ENCODE results near the gene UVSSA.
"Not testable (repeated sequence)": the region's sequence is repeated elsewhere in the genome, so short reads cannot be mapped to it uniquely, and the experiment has no call there.

UVSSA gene

GRCh38 chr4:1371176-1372165 lies 24.5 kb downstream of the UVSSA start:
- DNase-seq = no peak
- in situ Hi-C loops (cut with MboI; ENCODE audit: low pct_unique_long_range_greater_than_20kb, low sequenced_read_pairs) = no loop called here

- in situ Hi-C loops (cut with MboI; ENCODE audit: low pct_unique_long_range_greater_than_20kb, low sequenced_read_pairs); DNase-seq: not testable (repeated sequence)
Observed at GRCh38 chr4:1372576-1372975, 25.6 kb downstream of the UVSSA start.

- no peak for DNase-seq
- in situ Hi-C loops (cut with MboI; ENCODE audit: low pct_unique_long_range_greater_than_20kb, low sequenced_read_pairs) = no loop called here
Observed at GRCh38 chr4:1373892-1374705, 27.1 kb downstream of the UVSSA start.

- in situ Hi-C loops (cut with MboI; ENCODE audit: low pct_unique_long_range_greater_than_20kb, low sequenced_read_pairs) = no loop called here
- DNase-seq = no peak
Observed at GRCh38 chr4:1374706-1375045, 27.7 kb downstream of the UVSSA start.

GRCh38 chr4:1375051-1375721 lies 28.2 kb downstream of the UVSSA start:
- no peak for DNase-seq
- in situ Hi-C loops (cut with MboI; ENCODE audit: low pct_unique_long_range_greater_than_20kb, low sequenced_read_pairs) = no loop called here

- in situ Hi-C loops (cut with MboI; ENCODE audit: low pct_unique_long_range_greater_than_20kb, low sequenced_read_pairs) = no loop called here
Observed at GRCh38 chr4:1375761-1376322, 28.8 kb downstream of the UVSSA start.

GRCh38 chr4:1376391-1376840 lies 29.4 kb downstream of the UVSSA start:
- no peak for DNase-seq
- in situ Hi-C loops (cut with MboI; ENCODE audit: low pct_unique_long_range_greater_than_20kb, low sequenced_read_pairs) = no loop called here

More at GRCh38 chr4:1375761-1376322, 28.8 kb downstream of the UVSSA start:
- DNase-seq = no peak

GRCh38 chr4:1376841-1377605 lies 30.0 kb downstream of the UVSSA start:
- DNase-seq = no peak

GRCh38 chr4:1377606-1378261 lies 30.7 kb downstream of the UVSSA start:
- no peak for DNase-seq
- in situ Hi-C loops (cut with MboI; ENCODE audit: low pct_unique_long_range_greater_than_20kb, low sequenced_read_pairs) = no loop called here

More at GRCh38 chr4:1376841-1377605, 30.0 kb downstream of the UVSSA start:
- in situ Hi-C loops (cut with MboI; ENCODE audit: low pct_unique_long_range_greater_than_20kb, low sequenced_read_pairs) = no loop called here

- in situ Hi-C loops (cut with MboI; ENCODE audit: low pct_unique_long_range_greater_than_20kb, low sequenced_read_pairs) = no loop called here
Observed at GRCh38 chr4:1378559-1379231, 31.7 kb downstream of the UVSSA start.

GRCh38 chr4:1379351-1379781 lies 32.4 kb downstream of the UVSSA start:
- in situ Hi-C loops (cut with MboI; ENCODE audit: low pct_unique_long_range_greater_than_20kb, low sequenced_read_pairs) = no loop called here
- DNase-seq = no peak

More at GRCh38 chr4:1378559-1379231, 31.7 kb downstream of the UVSSA start:
- DNase-seq = no peak

GRCh38 chr4:1379801-1380331 lies 32.9 kb downstream of the UVSSA start:
- in situ Hi-C loops (cut with MboI; ENCODE audit: low pct_unique_long_range_greater_than_20kb, low sequenced_read_pairs) = no loop called here
- no peak for DNase-seq

GRCh38 chr4:1380368-1381151 lies 33.6 kb downstream of the UVSSA start:
- in situ Hi-C loops (cut with MboI; ENCODE audit: low pct_unique_long_range_greater_than_20kb, low sequenced_read_pairs) = no loop called here
- DNase-seq = no peak

GRCh38 chr4:1381181-1381621 lies 34.2 kb downstream of the UVSSA start:
- no peak for DNase-seq
- in situ Hi-C loops (cut with MboI; ENCODE audit: low pct_unique_long_range_greater_than_20kb, low sequenced_read_pairs) = no loop called here

- in situ Hi-C loops (cut with MboI; ENCODE audit: low pct_unique_long_range_greater_than_20kb, low sequenced_read_pairs) = no loop called here
Observed at GRCh38 chr4:1381944-1382541, 35.0 kb downstream of the UVSSA start.

More at GRCh38 chr4:1381944-1382541, 35.0 kb downstream of the UVSSA start:
- no peak for DNase-seq
